HCT116 (cell line): ENCODE results near the gene EGFL7. TPM values are rescaled to one million over a fixed set of nuclear protein-coding genes. Genes with fewer than 3 reads are reported as not detected.
"Not testable (repeated sequence)": the region's sequence is repeated elsewhere in the genome, so short reads cannot be mapped to it uniquely, and the experiment has no call there.

Experiments
- ATAC-seq: fragments of 200-7000 bp; cut with Tn5 transposase; 2 replicates; pipeline ENCODE4 v1.9.1; 2020; ENCODE audit warnings: mild to moderate bottlenecking, moderate library complexity
- BruUV-seq: library from RNA; stranded (reverse); fragments of 400-500 nt; replicated peaks from 2 replicates; lab custom pipeline; 2021; lab: Mats Ljungman, UMichigan
- CTCF ChIA-PET: fragments of 300-600 bp; sonication (Branson Sonifier 250); formaldehyde crosslinking; loops from one replicate; lab custom pipeline; 2021; ENCODE audit warnings: antibody characterized with exemption; lab: Charles Lee
- POLR2A ChIA-PET: fragments of 300-600, 350-600 bp; sonication (Branson Sonifier 250); formaldehyde crosslinking; loops from one replicate; lab custom pipeline; 2021; ENCODE audit warnings: antibody characterized with exemption; lab: Charles Lee
- RAD21 ChIA-PET, 2 experiments: fragments of 300-600 bp; sonication (Branson Sonifier 250); formaldehyde crosslinking; loops; one replicate each; lab custom pipeline; 2023; ENCODE audit warnings: low total read pairs in 2 of 2; ENCODE audit not compliant: uncharacterized antibody in 2 of 2, unreplicated experiment in 2 of 2, low non-redundant PET in 1 of 2; lab: Charles Lee
- DNase-seq: peaks from one replicate; pipeline ENCODE4 v3.0.0-alpha.2; 2010; ENCODE audit warnings: low read depth, low spot score
- H2AFZ ChIP-seq: fragments of 200-600 bp; shearing (Covaris generic), sonication (generic); 2 replicates; pipeline ENCODE4 v1.6.1; 2017; ENCODE audit warnings: low read depth, mixed run types, mixed read lengths, antibody characterized with exemption, low read length; ENCODE audit not compliant: poor library complexity, severe bottlenecking
- H3K27ac ChIP-seq: 2 replicates; pipeline ENCODE4 v1.5.1; 2012; ENCODE audit warnings: low read depth, low read length
- H3K27me3 ChIP-seq: fragments of 200-600 bp; sonication (generic); 2 replicates; pipeline ENCODE4 v1.6.1; 2016; ENCODE audit warnings: mixed run types, low read length, mixed read lengths; ENCODE audit not compliant: insufficient read depth
- H3K36me3 ChIP-seq, 2 experiments: fragments of 200-500 bp in 1 of 2; fragments of 200-600 bp in 1 of 2; sonication (Bioruptor generic) in 1 of 2; sonication (generic) in 1 of 2; 2 replicates each; pipeline versions ENCODE4 v1.5.1 to v1.6.1; 2014 to 2016; ENCODE audit warnings: low read length in 2 of 2, inconsistent platforms in 1 of 2, mixed read lengths in 1 of 2, mixed run types in 1 of 2; ENCODE audit not compliant: insufficient read depth in 2 of 2, control insufficient read depth in 1 of 2
- H3K4me1 ChIP-seq, 2 experiments: fragments of 200-600 bp in 1 of 2; sonication (generic) in 1 of 2; 2 replicates each; pipeline versions ENCODE4 v1.5.1 to v1.6.1; 2012 to 2017; ENCODE audit warnings: low read length in 2 of 2, inconsistent platforms in 1 of 2, mild to moderate bottlenecking in 1 of 2, mixed read lengths in 1 of 2, mixed run types in 1 of 2, moderate library complexity in 1 of 2; ENCODE audit not compliant: insufficient read depth in 2 of 2, control insufficient read depth in 1 of 2
- H3K4me2 ChIP-seq: fragments of 200-600 bp; sonication (generic); 2 replicates; pipeline ENCODE4 v1.6.1; 2017; ENCODE audit warnings: mixed run types, low read length, mixed read lengths
- H3K4me3 ChIP-seq, 2 experiments: fragments of 200-600 bp in 1 of 2; sonication (generic) in 1 of 2; replicated peaks in 1 of 2; 2 replicates each; pipeline ENCODE4 v1.5.1; 2011 to 2016; ENCODE audit warnings: low read length in 2 of 2, control low read depth in 1 of 2, low read depth in 1 of 2, mild to moderate bottlenecking in 1 of 2, mixed read lengths in 1 of 2, mixed run types in 1 of 2
- H3K79me2 ChIP-seq: fragments of 200-600 bp; sonication (generic); 2 replicates; pipeline ENCODE4 v1.6.1; 2017; ENCODE audit warnings: mild to moderate bottlenecking, mixed run types, low read length, moderate library complexity, mixed read lengths; ENCODE audit not compliant: insufficient read depth
- H3K9ac ChIP-seq: fragments of 200-600 bp; sonication (generic); 2 replicates; pipeline ENCODE4 v1.6.1; 2016; ENCODE audit warnings: low read length, mixed read lengths
- H3K9me2 ChIP-seq: fragments of 200-600 bp; sonication (generic), shearing (Covaris generic); 2 replicates; pipeline ENCODE4 v1.6.1; 2017; ENCODE audit warnings: mixed run types, mild to moderate bottlenecking, moderate library complexity; ENCODE audit not compliant: insufficient read depth
- H3K9me3 ChIP-seq, 2 experiments: fragments of 200-500 bp in 1 of 2; fragments of 200-600 bp in 1 of 2; sonication (Bioruptor generic) in 1 of 2; sonication (generic) in 1 of 2; 2 replicates each; pipeline ENCODE4 v1.6.1; 2014 to 2017; ENCODE audit warnings: low read length in 2 of 2, mixed read lengths in 2 of 2, inconsistent platforms in 1 of 2, low read depth in 1 of 2, mild to moderate bottlenecking in 1 of 2, mixed run types in 1 of 2, moderate library complexity in 1 of 2; ENCODE audit not compliant: control insufficient read depth in 1 of 2, insufficient read depth in 1 of 2
- H4K20me1 ChIP-seq: fragments of 200-600 bp; sonication (generic), shearing (Covaris generic); 2 replicates; pipeline ENCODE4 v1.6.1; 2017; ENCODE audit warnings: mixed run types, mild to moderate bottlenecking, moderate library complexity; ENCODE audit not compliant: insufficient read depth
- ELF1 ChIP-seq: IDR thresholded peaks from 2 replicates; pipeline ENCODE4 v1.6.1; 2012; ENCODE audit warnings: low read depth, borderline replicate concordance
- POLR2AphosphoS5 ChIP-seq: IDR thresholded peaks from 2 replicates; pipeline ENCODE4 v1.6.1; 2011; ENCODE audit warnings: mild to moderate bottlenecking, low read depth, low read length, moderate library complexity
- ZBTB33 ChIP-seq: IDR thresholded peaks from 2 replicates; pipeline ENCODE4 v1.6.1; 2011; ENCODE audit warnings: mild to moderate bottlenecking, low read length, moderate library complexity; ENCODE audit not compliant: insufficient replicate concordance; ENCODE audit errors: extremely low read depth
- intact Hi-C: fragments of 100-400 bp; cut with micrococcal nuclease; formaldehyde crosslinking; loops from 2 replicates; pipeline ENCODE4 v1.10.0; 2022
- total RNA-seq: library from RNA; stranded (reverse); gene quantifications from one replicate; pipeline ENCODE4 v1.2.1, GENCODE V29; 2021; ENCODE audit not compliant: unreplicated experiment

The EGFL7 gene
- total RNA-seq, 1 experiment from 2014 or later, result 82.0 TPM

DNA sequence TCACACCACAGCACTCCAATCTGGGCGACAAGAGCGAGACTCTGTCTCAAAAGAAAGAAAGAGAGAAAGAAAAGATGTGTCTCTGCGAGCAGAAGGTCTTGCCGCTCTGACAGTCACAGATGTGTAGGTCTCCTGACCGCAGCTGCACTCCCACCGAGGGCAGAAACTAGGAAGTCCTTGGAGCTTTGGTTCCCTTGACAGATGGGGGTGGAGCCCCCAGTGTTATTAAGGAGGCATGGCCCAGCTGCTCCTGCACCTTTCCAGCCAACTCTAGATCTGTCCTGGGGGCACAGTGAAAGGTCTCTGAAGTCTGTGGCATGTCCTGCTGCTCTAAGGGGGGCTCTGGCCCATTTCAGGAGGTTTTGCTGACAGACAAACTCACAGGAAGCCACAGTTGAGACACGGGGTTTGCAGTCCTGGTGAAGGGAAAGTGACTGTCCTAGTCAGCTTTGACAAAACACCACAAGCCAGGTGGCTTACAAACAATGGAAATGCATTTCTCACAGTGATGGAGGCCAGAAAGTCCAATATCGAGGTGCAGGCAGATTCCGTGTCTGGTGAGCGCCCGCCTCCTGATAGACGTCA lies 40.7 kb downstream of the EGFL7 start:
- Histone ChIP-seq H3K27me3 (no peaks in the 10 kb centered on the region), H3K4me3 (no peak overlapping the region), H3K9me3 (no peaks in the 10 kb centered on the region), H3K9me2 (no peaks in the 10 kb centered on the region), H3K4me1 (peaks cover 0 to 30% of the 10 kb centered on the region in 2 experiments; a peak in 2 of 4 replicates), H3K4me2 (no peak overlapping the region), H2AFZ (no peak overlapping the region), H3K79me2 (no peaks in the 10 kb centered on the region), H3K36me3 (no peaks in the 10 kb centered on the region), H3K27ac (no peak overlapping the region), H3K9ac (no peak overlapping the region), H4K20me1 (no peaks in the 10 kb centered on the region)
- intact Hi-C loops, result no loop called here
- ChIA-PET RAD21 (no interaction called here), CTCF (interaction anchor here (1.4 to 2.7 kb wide), 2 partner anchors 10 to 25 kb away, joined by 3 to 11 read pairs; no protein-coding TSS in a partner anchor), POLR2A (interaction anchor here (1.2 kb wide), 1 partner anchor 26 kb away, joined by 4 read pairs; no protein-coding TSS in a partner anchor)
- no TSS peak for BruUV-seq
- no peak for DNase-seq
- TF ChIP-seq ZBTB33 (no peak), ELF1 (no peak), POLR2AphosphoS5 (no peak)
- ATAC-seq, result no peak

GRCh38 chr9:136704741-136705140 lies 42.0 kb downstream of the EGFL7 start:
- H3K79me2 ChIP-seq, H3K27me3 ChIP-seq, RAD21 ChIA-PET, BruUV-seq, ATAC-seq, DNase-seq, POLR2A ChIA-PET, H3K4me3 ChIP-seq, H3K9me3 ChIP-seq, H2AFZ ChIP-seq, H3K27ac ChIP-seq, H3K4me2 ChIP-seq, H3K9me2 ChIP-seq, H3K36me3 ChIP-seq, H3K9ac ChIP-seq, H4K20me1 ChIP-seq, intact Hi-C loops: not testable (repeated sequence)
- CTCF ChIA-PET, result interaction anchor here (1.1 to 2.7 kb wide), 2 partner anchors 11 to 22 kb away, joined by 3 to 11 read pairs; no protein-coding TSS in a partner anchor
- H3K4me1 ChIP-seq, result peaks cover 0 to 30% of the 10 kb centered on the region in 2 experiments; a peak in 2 of 4 replicates
